NCI-H1092 (cell line): ENCODE results near the gene BCAR3.
A peak's percentile ranks its signal among the peaks of the same experiment; 100 is the strongest.
"Not testable (repeated sequence)": the region's sequence is repeated elsewhere in the genome, so short reads cannot be mapped to it uniquely, and the experiment has no call there.

Experiments used
- DNase-seq: peaks from one replicate; lab custom pipeline; 2025; lab: John Stamatoyannopoulos, UW

The BCAR3 gene

DNA sequence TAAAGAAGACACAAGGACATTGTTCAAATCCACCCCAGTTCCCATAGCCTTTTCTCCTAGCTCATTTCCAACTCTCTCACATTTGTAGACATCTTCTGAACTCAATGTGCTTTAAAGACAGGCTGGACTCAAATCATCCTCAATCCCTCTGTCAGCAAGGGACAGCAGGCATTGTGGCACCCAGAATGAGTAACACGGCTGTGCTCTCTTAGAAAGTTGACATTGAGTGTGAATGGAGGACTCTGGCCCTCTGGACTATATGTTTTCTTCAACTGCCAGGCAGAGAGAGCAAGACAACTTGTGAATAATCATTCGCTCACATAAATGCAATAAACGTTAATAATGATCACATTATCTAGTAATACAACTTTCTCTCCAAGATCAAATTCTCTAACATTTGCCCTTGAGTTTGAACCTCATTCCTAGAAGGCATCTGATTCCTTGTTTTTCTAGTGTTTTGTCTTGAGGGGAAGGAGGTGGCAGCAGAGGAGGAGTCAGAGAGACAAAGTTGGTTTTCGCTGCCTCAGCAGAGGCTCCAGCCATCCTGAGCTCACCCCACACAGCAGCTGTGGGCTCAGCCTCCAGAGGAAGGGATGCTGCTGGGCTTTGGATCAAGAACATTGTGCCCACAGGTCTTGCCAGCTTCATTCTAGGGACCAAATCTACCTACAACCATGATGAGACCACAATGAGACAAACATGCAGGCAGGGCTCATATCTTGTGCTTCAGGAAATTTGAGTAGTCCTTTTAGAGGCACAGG is 85.1 kb downstream of the BCAR3 start:
- no peak for DNase-seq

DNA sequence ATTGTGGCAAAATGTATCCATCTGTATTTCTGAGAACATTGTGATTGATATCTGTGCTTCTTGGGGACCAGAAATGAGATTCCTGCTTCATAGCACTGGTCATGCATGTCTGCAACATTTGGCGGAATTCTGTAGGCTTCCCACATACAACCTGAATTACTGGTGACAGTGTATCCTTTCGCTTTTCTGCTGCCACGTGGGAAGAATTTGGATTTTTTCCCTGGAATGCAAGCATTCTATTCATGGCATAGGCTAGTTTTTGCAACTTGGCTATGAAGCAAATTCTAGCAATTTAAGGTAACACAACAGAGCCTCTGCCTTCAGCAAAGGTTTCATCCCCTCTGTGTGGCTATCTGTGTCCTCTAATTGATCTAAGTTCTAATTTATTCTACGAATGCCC is 85.9 kb downstream of the BCAR3 start:
- DNase-seq = no peak

DNA sequence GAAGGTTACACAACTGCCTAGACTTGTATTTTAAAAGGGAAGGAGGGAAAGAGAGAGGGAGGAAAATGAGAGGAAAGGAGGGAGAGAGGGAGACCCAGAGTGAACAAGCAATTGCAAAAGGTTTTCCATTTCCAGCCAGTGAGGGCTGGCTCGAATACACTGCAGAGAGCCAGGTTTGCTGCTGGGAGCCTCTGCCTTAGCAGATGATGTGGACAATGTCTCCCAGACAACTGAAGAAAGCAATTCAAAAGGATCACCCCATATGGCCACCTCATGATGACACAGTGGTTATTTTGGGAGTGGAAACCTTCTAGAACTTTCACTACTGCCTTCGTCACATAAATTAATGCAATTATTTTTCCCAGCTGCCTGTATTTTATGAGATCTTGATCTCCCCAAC is 86.4 kb downstream of the BCAR3 start:
- no peak for DNase-seq

DNA sequence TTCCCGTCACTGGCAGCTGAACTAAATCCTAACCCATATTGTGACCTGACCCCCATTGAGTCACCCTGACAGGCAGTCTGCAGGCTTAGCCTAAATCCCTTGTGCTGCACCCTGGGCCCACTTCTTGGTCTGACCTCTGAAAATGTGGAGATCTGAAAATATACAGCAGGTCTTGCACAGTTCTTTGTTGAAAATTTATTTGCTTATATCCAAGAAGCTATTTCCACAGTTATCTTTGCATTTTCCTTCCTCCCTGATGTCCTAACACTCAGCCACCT is 87.1 kb downstream of the BCAR3 start:
- DNase-seq = no peak

DNA sequence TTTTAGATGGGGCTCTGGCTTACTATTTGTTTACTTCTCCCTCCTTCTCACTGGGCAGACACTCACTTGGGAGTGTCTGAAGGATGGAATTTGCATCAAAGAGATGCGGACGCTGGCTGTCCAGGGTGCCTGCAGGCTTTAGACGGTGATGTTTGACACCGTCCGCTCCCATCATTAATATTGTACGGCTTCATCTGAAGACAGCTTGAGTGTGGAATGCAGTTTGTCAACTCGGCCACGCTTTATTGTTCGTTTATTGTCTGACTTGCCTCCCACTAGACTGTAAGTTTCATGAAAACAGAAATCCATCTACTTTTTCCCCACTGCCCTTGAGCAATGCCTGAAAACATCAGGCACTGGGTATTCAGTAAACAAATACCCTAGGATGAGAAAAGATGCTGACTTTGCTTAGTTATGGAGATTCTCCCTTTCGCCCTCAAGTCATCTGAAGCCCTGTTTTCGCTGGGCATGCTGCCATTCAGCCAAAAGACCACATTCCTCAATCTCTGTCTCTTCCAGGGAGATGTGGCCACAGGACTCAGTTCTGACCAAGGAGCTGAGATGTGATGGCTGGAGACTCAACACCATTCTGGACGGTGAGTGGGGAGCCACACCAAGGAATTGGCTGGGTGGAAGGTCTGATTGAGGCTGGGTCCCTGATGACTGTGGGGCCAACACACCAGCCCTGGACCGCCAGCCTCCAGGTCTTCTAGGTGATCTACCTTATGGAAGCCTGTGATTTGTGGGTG is 87.6 kb downstream of the BCAR3 start:
- DNase-seq = no peak

DNA sequence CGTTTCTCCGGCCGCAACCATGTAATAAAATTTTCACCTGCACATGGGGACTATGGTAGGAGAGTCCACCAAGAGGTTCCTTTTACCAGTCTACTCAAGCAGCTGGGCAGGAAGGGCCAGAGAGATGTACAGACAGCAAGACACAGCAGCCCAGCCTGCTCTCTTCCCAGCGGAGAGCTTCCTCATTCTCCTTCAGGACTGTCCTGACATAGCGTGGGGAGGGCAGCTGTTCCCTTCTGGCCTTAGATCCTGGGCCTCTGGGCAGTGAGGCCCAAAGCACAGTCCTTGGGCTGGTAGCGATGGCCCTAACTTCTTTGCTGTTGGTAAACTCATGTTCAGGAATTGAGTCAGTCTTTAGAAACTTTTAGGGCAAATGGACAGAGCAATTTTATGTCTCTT is 89.1 kb downstream of the BCAR3 start:
- DNase-seq = no peak

DNA sequence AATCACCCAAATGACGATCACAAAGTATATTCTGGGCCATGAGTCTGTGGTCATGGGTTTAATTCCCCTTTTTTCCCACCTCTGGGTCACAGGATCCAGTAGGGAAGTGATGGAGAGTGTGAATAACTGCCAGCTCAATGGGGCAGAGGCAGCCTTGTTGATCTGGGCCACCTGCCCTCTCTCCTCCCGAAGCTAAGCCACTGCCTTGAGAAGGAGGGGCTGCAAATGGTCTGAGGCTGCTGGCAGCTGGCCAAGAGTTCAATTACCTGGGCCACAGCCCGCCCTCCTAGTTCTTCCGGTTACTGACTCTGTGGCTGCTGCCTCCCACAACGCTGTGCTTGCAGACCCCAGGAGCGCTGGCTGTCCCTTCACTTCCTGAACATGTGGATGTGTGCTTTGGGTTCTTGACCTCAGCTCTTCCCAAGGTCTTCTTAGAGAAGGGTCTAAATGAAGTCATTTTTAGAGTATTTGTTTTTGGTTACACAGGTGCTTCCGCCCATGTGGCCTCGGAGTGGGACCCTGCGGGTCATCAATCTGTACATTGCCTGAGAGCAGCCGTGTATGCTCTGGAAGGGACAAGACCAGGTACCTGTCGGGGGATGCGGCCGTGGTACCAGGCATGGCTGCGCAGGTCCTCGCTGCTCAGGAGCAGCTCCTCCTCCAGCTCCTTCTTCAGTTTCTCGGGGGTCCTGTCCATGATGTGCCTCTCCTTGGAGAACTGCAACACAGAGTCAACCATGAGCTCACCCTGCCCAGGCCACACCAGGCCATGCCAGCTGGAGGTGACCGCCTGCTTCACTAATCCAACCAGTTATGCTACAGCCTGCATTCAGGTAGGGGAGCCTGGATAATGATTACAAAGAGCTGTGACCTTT is 89.7 kb downstream of the BCAR3 start:
- peak; percentile 96 for DNase-seq

DNA sequence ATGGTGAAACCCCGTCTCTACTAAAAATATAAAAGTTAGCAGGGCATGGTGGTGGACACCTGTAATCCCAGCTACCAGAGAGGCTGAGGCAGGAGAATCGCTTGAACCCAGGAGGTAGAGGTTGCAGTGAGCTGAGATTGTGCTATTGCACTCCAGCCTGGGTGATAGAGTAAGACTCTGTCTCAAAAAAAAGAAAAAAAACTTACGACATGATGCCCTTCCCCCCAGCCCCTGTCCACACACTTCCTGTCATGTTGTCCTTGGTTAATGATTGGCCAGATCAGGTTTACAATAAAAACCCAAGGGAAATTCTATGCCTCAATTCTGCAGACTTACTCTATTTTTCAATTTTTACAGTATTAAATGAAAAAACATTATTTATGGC is 90.4 kb downstream of the BCAR3 start:
- not testable (repeated sequence) for DNase-seq

DNA sequence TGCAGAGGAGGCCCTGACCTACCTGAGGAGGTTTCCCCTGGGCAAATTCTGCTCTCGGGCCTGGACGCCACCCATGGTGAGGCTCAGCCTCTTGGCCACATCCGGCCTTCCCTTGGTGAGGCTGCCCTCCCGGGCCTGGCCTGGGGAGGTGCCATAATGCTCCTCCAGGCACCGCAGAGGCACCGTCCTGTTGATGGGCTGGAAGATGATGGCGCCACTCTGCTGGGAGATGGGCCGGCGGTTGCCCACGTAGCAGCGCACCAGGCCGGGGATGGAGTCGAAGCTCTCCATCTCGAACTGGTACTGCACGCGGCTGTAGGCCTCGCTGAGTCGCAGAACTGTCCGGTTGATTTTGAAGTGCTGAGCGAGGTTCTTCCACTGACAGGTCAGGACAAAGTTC is 92.7 kb downstream of the BCAR3 start:
- DNase-seq = no peak

DNA sequence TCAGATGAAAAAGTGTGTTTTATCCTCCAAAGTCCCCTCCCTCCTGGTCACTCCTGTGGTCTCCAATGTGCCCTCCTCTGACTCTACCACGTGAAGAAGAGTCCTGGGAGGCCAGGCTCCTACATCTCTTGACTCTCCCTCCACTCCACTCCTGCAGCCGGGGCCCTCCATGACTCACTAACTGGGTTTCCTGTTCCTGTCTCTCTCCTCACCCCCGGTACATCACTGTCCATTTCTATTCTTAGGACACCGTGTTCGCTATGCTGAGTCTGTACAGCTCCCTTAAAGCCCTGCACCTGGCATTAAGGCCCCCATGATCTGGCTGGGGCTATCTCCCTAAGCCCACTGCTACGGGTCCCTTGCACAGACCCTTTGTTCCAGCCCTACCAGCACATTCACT is 93.4 kb downstream of the BCAR3 start:
- no peak for DNase-seq

DNA sequence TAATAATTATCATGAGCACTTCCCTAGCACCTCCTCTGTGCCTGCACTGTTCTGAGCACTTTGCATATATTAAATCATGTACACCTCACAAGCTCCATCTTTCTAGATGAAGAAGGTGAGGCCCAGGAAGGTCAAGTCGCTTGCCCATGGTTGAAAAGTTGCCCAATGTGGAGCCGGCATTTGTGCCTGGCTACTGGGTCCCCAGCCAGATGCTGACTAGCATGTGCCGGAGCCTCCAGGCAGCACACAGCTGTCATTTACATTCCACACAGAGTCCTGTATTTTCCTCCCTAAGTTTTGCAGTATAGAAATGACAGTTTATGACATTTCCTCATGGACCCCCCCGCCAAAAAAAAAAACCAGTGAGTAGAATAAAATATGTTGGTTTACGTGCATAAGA is 94.3 kb downstream of the BCAR3 start:
- no peak for DNase-seq

DNA sequence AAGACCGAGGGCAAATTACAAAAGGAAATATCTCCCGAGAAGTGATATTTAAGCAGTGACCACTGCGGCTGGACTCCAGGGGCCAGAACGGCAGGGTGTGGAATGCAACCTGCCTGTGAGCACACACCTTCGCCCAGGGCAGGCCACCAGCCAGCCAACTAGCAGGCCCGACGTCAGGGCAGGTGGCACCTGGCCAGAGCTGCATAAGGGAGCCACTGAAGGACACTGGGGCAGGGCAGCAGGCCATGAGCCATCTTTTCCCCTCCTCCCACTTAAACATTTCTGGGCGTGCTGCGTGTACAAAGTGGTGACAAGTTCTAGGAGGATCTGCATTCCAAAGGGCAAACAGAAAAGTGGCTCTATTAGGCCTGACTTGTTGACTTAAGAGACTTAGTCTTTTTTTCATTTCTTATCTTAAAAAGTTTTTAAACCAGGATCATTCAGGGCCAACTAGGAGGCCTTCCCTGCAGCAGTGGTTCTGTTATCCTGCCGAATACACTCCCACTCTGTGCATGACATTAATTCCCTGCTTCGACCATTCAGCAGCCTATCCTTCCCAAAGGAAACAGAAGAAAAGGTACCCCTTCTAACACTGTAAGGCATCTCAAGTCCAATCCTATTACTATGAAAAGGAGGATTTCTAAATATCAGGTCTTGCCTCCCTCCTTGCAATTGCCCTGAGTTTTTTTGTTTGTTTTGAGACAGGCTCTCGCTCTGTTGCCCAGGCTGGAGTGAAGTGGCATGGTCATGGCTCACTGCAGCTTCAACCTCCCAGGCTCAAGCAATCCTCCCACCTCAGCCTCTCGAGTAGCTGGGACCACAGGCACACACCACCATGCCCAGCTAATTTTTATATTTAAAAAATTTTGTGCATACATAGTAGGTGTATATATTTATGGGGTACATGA is 96.3 kb downstream of the BCAR3 start:
- DNase-seq = no peak

DNA sequence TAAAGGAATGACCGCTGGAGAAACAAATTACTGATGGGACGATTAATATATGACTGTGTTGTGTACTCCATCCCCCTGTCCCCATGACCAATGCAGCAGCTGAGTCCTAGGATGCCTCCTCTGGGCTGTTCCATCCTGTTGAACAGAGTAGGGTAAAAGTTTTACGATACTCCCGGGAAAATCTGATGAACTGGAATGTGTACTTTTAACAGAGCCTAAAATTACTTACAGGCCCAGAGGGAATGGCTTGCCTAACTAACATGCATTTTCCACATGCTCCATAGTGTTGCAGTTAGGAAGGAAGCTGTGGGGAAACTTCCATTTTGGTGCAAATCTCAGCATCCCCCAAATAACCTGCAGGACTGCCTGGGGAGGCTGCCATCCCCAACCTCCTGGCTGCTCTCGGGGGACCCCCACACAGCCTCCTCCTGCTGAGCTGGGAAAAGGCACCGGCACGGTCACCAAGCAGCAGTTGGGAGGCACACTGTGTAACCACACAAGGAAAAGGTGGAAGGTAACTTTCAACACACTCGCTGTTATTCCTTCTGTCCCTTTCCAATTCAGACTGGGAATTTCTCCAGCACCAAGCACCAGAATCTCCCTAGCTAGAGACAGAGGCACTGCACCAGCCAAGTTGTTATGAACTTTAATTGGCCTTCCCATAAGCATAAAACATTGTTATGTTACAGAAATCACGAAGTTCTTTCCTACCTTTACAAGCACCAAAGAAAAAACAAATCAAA is 97.2 kb downstream of the BCAR3 start:
- no peak for DNase-seq

DNA sequence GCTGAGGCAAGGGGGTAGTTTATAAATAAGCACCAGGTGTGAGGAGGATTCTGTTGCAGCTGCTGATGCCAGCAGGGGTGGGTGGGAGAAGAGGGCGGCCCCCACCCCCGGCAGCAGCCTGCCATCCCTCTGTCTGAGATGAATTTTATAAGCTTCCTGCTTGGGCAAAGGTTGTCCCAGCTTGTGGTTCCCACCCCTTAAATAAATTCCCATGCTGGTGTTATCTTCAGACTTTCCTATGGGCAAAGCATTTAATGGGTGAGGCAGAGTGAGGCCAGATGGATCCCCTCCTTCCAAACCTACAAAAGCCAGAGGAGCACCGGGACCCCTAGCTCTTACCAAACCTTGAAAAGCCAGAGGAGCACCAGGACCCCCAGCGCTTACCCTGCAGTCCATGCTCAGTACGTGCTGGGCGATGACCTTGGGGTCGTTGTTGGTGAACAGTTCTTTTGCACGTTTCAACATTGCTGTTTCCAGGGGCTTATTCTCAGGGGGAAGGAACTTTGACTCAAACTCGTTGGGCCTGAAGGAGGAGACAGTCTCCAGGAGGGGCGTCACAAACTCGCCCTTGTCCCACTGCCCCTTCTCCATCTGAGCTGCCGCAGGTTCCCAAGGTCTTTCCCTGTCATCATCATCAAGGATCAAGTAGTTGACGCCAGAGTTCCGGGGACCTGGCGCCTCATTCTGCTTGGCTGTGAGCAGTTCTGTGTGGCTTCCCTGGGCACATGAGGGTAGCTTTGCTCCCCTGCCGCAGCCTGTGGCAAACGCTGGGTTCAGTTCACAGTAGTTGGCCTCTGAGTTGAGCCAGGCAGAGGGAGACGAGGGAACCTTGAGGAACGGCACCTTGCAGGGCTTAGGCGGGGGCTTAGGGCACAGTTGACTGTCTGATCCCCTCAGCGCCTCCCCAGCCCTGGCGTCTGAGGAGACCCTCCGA is 99.5 kb downstream of the BCAR3 start:
- no peak for DNase-seq

DNA sequence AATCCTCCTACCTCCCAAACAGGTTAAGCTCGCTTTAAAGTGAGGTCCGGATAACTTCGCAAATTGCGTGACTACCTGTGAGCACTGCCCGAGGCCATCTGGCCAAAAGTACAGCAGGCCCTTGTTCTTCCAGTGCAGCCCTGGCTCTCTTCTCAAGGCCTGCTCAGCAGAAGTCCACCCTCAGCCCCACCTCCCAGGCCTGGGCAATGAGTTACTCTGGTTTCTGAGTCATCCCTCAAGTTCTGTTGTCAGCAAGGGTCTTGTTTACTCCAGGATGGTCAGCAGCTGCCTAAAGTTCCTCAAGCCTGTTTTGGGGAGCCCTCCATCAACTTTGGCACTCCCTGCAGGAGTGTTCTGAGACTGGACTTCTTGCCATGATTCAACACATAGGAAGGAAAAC is 101.7 kb downstream of the BCAR3 start:
- DNase-seq = no peak

DNA sequence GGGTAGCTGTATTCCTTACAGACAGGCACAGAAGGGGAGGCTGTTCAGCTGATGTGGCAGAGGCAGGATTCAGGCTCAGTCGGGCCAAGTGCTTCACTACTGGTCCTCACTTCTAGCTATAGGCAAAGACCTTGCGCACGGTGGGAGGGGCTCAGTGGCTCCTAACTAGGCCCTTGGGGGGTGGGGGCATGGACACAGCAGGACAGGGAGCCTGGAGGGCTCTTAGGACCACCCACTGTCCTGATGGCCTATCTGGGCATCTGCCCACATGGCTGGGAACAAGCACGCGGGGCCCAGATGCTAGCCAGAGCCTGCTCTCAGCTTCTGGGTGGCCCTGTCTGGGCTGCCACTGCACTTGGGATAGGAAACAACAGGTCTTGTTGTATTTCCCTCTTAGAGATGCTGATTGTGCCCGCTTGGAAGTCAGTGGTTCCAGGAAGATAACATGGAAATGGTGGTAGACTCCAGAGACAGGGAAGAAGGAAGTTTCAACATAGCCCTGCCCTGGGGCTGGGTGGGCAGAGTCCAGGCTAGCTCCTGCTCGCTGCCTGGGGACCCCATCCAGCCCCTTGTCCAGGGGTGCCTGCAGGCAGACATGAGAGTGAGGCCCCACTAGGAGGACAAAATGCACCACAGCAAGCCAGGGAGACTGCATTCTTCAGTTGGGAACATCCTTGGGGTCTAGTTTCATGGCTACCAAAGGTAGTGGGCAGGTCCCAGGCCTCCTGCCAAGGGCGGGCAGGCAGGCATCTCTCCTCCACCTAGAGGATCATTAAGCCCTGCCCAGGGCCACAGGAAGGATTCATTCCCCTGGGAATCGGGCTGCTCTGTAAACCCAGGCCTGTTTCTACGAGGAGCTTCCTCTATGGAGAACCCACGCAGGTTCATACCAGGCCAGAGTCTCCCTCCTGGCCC is 102.5 kb downstream of the BCAR3 start:
- DNase-seq = no peak

DNA sequence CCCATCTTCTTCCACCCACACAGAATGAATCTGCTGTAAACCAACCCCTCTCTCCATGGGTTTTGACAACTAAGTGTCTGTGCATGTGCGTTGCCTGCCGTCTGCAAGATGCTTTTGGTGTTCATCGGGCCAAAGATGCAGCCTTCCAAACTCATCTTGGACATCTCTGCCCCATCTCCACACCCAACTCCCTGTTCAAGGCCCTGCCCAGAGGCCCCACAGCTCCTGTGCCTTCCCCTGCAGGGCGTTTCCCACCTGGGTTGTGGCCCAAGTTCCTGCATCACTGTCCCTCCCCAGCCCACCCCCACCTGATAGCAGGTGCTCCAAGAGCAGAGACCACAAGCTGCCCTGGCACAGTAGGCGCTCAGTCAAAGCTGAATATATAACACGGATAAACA is 103.2 kb downstream of the BCAR3 start:
- no peak for DNase-seq

DNA sequence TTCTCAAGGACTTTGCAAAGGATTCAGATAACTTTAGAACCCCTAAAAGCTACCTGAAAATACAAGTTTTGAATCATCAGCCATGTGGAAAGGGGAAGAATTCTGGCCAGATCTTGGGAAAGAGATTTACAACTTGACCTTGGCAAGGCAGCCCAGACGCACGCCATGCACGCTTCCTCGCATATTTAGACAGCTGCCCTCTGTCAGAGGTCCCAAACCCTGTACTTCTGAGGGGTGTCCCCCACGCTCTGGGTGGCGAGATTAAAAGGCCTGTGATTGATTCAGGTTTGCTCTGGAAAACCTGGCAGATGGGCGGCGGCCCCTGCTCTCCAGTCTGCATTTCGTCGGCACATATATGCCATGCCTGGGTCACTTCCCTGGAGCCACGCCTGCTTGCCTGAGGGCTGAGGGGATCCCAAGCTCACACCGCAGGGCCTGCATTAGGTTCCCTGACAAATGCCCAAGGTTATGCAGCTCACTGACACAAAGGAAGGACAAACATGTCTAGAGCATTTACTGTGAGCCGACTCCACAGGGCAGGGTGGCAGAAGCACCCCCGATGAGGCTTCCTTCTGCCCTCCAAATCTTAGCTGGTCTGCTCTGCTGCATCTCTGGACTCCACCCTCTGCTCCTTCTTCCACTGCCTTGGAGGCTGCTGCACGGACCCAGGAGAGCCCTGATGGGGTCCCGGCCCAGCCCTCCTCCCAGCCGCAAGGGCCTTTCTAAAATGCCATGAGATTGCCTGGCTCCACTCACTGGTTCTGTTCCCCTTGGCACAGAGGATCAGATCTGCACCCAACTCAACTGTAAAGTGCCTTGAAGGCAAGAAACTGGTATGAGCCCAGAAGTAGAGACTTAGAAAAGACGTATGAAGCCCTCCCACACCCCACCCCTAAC is 103.9 kb downstream of the BCAR3 start:
- DNase-seq = no peak
